ENCODE results near the gene SF3B3. TPM values are rescaled to one million over a fixed set of nuclear protein-coding genes. Genes with fewer than 3 reads are reported as not detected.

SF3B3 gene
- total and polyA plus RNA-seq, 10 of the 15 experiments (the other 5 are each of a cell fraction or from before 2014, with no cell fraction given) = 134 to 453 (median 215) TPM

DNA sequence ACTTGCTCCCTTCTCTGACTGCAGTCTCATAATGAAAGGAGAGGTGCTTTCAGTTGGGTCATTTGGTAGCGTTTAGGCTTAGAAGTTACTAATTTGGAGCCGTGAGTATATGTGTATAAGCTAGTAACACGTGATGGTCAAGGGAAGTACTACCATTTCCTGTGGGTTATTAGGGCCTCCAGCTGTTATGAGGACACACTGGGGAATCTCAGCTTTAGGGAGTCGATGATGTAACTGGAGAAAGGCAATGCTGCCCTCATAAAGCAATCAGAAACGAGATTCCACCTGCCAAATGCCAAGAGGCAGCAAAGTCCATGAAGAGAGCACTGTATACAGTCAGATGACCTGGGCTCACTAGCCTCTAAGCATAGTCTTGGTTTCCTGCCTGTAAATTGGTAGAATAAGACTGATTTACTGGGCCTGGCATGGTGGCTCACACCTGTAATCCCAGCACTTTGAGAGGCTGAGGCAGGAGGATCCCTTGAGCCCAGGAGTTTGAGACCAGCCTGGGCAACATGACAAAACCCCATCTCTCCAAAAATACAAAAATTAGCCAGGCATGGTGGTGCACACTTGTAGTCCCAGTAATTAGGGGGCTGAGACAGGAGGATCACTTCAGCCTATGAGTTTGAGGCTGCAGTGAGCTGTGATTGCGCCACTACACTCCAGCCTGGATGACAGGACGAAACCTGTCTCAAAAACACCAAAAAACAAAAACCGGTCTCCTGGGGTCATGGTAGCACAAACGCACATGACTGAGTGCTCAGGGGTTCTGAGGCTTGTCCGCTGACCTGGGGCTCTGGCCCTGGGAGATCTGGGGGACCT is 53.0 kb downstream of the SF3B3 start:
- POLR2A ChIA-PET = interaction anchor here (0.6 to 1.1 kb wide), 3 partner anchors 23 to 236 kb away, joined by 3 read pairs; no protein-coding TSS in a partner anchor
- Histone ChIP-seq H3K9me3 (replicated peaks; ENCODE audit: control insufficient read depth, insufficient read depth, low read length) (no peaks in the 10 kb centered on the region), H3K9ac (ENCODE audit: control insufficient read depth, insufficient read depth, low read length) (no peak overlapping the region), H3K36me3 (ENCODE audit: control insufficient read depth in 2 of 2, insufficient read depth in 2 of 2, low read length in 1 of 2) (peaks cover 16 to 22% of the 10 kb centered on the region in 2 experiments), H4K20me1 (ENCODE audit: control insufficient read depth, insufficient read depth) (no peaks in the 10 kb centered on the region; the same call in 1 of the 2 replicates), H3K4me1 (ENCODE audit: control insufficient read depth, insufficient read depth, low read length) (peaks cover 13% of the 10 kb centered on the region), H3K4me3 (no peak overlapping the region), H3K79me2 (ENCODE audit: control insufficient read depth, insufficient read depth, low read length) (no peaks in the 10 kb centered on the region), H3K27ac (ENCODE audit: control insufficient read depth, insufficient read depth) (peak overlapping the region; percentile 50; the same call in 1 of the 2 replicates), H2AFZ (ENCODE audit: control insufficient read depth, low read depth, low read length) (no peak overlapping the region), H3K4me2 (ENCODE audit: control insufficient read depth, insufficient read depth) (no peak overlapping the region), H3K27me3 (replicated peaks in 1 of 2; ENCODE audit: control insufficient read depth in 2 of 2, insufficient read depth in 2 of 2, low read length in 1 of 2) (no peaks in the 10 kb centered on the region)
- CTCF ChIA-PET = no interaction called here
- DNase-seq (ENCODE audit: low read depth, low spot score) (peak; percentile 62), FAIRE-seq (peak; percentile 65), ATAC-seq (peak; percentile 84)
- in situ Hi-C loops (cut with MboI) = no loop called here
- BruUV-seq (replicated peaks) = no TSS peak
- SMC1A ChIA-PET (ENCODE audit: uncharacterized antibody, unreplicated experiment) = interaction anchor here (0.7 kb wide), 1 partner anchor 25 kb away, joined by 3 read pairs; no protein-coding TSS in a partner anchor
- whole genome bisulfite sequencing (ENCODE audit: insufficient coverage, insufficient replicate concordance, low lambda C conversion rate, missing lambda C conversion rate) = 39% methylated on average over 10 of the region's 10 CpGs
- RAD21 ChIA-PET (ENCODE audit: unreplicated experiment) = no interaction called here
- intact Hi-C loops (cut with micrococcal nuclease; ENCODE audit: unreplicated experiment) = loop anchor here (5.0 kb wide), 1 partner anchor 76 kb away; no protein-coding TSS in a partner anchor
- TF ChIP-seq CTCF (IDR thresholded peaks at IDR 0.05 in 2 of 3, conservative IDR thresholded peaks at IDR 0.05 in 1 of 3; ENCODE audit: control insufficient read depth in 2 of 3, extremely low read depth in 1 of 3, insufficient read depth in 1 of 3, low read depth in 3 of 3, low read length in 3 of 3) = no peak
- TF ChIP-seq BCL11A (IDR thresholded peaks at IDR 0.05; ENCODE audit: low read depth, low read length) = no peak
- TF ChIP-seq SIX5 (IDR thresholded peaks at IDR 0.05; ENCODE audit: low read depth, low read length, severe bottlenecking) = no peak
- TF ChIP-seq TAF1 (IDR thresholded peaks at IDR 0.05; ENCODE audit: borderline replicate concordance, low read depth, low read length) = no peak
- no peak for TF ChIP-seq HCFC1 (IDR thresholded peaks at IDR 0.05; ENCODE audit: low read length)
- TF ChIP-seq SIN3A (IDR thresholded peaks at IDR 0.05; ENCODE audit: low read depth, low read length) = no peak
- TF ChIP-seq GATAD2B (conservative IDR thresholded peaks at IDR 0.05; ENCODE audit: low read depth) = no peak
- peak; percentile 63 for TF ChIP-seq POLR2A (IDR thresholded peaks at IDR 0.05; ENCODE audit: low read depth, low read length)
- no peak for TF ChIP-seq EZH2 (IDR thresholded peaks at IDR 0.05; ENCODE audit: borderline replicate concordance, control insufficient read depth, low read depth, low read length)
- TF ChIP-seq, protein P1, sequence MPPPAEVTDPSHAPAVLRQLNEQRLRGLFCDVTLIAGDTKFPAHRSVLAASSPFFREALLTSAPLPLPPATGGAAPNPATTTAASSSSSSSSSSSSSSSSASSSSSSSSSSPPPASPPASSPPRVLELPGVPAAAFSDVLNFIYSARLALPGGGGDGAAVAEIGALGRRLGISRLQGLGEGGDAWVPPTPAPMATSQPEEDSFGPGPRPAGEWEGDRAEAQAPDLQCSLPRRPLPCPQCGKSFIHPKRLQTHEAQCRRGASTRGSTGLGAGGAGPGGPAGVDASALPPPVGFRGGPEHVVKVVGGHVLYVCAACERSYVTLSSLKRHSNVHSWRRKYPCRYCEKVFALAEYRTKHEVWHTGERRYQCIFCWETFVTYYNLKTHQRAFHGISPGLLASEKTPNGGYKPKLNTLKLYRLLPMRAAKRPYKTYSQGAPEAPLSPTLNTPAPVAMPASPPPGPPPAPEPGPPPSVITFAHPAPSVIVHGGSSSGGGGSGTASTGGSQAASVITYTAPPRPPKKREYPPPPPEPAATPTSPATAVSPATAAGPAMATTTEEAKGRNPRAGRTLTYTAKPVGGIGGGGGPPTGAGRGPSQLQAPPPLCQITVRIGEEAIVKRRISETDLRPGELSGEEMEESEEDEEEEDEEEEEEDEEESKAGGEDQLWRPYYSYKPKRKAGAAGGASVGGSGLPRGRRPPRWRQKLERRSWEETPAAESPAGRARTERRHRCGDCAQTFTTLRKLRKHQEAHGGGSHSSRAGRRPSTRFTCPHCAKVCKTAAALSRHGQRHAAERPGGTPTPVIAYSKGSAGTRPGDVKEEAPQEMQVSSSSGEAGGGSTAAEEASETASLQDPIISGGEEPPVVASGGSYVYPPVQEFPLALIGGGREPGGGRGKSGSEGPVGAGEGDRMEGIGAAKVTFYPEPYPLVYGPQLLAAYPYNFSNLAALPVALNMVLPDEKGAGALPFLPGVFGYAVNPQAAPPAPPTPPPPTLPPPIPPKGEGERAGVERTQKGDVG (CRISPR knock-in tag; IDR thresholded peaks at IDR 0.05) = no peak
- no peak for TF ChIP-seq NFYA (IDR thresholded peaks at IDR 0.05; ENCODE audit: borderline replicate concordance, low read depth, low read length)
- TF ChIP-seq PRDM15 (CRISPR knock-in tag; IDR thresholded peaks at IDR 0.05) = no peak
- TF ChIP-seq POLR2AphosphoS2 (IDR thresholded peaks at IDR 0.05; ENCODE audit: low read depth, low read length) = no peak
- no peak for TF ChIP-seq MXI1 (IDR thresholded peaks at IDR 0.05; ENCODE audit: low read depth, low read length)

Measured in GM12878 (cell line).